Spleen (tissue), 11 donors: Measurements from ENCODE around the gene APBB1IP. TPM values are rescaled to one million over a fixed set of nuclear protein-coding genes. Genes with fewer than 3 reads are reported as not detected.

ENCODE experiments used
- DNase-seq: peaks from one replicate; pipeline ENCODE4 v3.0.0-alpha.2; 2020
- H3K27ac ChIP-seq, 8 donors: fragments of 200-600 bp; sonication (generic) in 7 of 8; 1 replicate in 4 of 8; 2 replicates in 4 of 8; pipeline versions ENCODE4 v1.5.0 to v1.8.0; 2016 to 2021; ENCODE audit warnings: inconsistent platforms in 4 of 8, mild to moderate bottlenecking in 4 of 8, moderate library complexity in 1 of 8
- H3K27me3 ChIP-seq, 7 donors: fragments of 200-600 bp; sonication (generic) in 6 of 7; replicated peaks in 1 of 7; 1 replicate in 4 of 7; 2 replicates in 3 of 7; pipeline versions ENCODE4 v1.5.0 to v1.8.0; 2016 to 2021; ENCODE audit warnings: inconsistent platforms in 3 of 7, mild to moderate bottlenecking in 1 of 7
- H3K36me3 ChIP-seq, 6 donors: fragments of 200-600 bp; sonication (generic) in 5 of 6; 1 replicate in 4 of 6; 2 replicates in 2 of 6; pipeline versions ENCODE4 v1.5.0 to v1.8.0; 2016 to 2021; ENCODE audit warnings: inconsistent platforms in 2 of 6
- H3K4me1 ChIP-seq, 6 donors: fragments of 200-600 bp; sonication (generic) in 5 of 6; 1 replicate in 3 of 6; 2 replicates in 3 of 6; pipeline versions ENCODE4 v1.5.0 to v1.8.0; 2016 to 2021; ENCODE audit warnings: inconsistent platforms in 3 of 6
- H3K4me3 ChIP-seq, 8 donors: fragments of 200-600 bp; sonication (generic) in 7 of 8; 1 replicate in 4 of 8; 2 replicates in 4 of 8; pipeline versions ENCODE4 v1.5.0 to v1.8.0; 2016 to 2021; ENCODE audit warnings: inconsistent platforms in 4 of 8, mild to moderate bottlenecking in 4 of 8, moderate library complexity in 2 of 8
- H3K9me3 ChIP-seq, 8 donors: fragments of 200-600 bp; sonication (generic) in 7 of 8; 1 replicate in 4 of 8; 2 replicates in 4 of 8; pipeline versions ENCODE4 v1.5.0 to v1.8.0; 2016 to 2021; ENCODE audit warnings: inconsistent platforms in 4 of 8
- CTCF ChIP-seq, 11 experiments: fragments of 200-600 bp in 7 of 11; fragments of 450-650 bp in 4 of 11; sonication (generic) in 4 of 11; IDR thresholded peaks in 8 of 11; conservative IDR thresholded peaks in 3 of 11; 1 replicate in 7 of 11; 2 replicates in 4 of 11; pipeline versions ENCODE4 v1.4.0 to v1.8.0; 2016 to 2021; ENCODE audit warnings: antibody characterized with exemption in 11 of 11, inconsistent platforms in 4 of 11, mild to moderate bottlenecking in 1 of 11
- POLR2A ChIP-seq, 3 donors: fragments of 450-650 bp; IDR thresholded peaks; one replicate each; pipeline ENCODE4 v1.5.1; 2017; ENCODE audit warnings: antibody characterized with exemption in 3 of 3, mild to moderate bottlenecking in 1 of 3
- POLR2AphosphoS5 ChIP-seq, 3 donors: sonication (generic); formaldehyde crosslinking; IDR thresholded peaks; one replicate each; pipeline ENCODE4 v1.5.1; 2017; ENCODE audit warnings: antibody characterized with exemption in 3 of 3
- WGBS, 5 donors: extraction: QIAGEN DNeasy Blood & Tissue Kit in 3 of 5; methylation state at CpG; one replicate each; pipeline versions ENCODE4 v1.1.5 to v1.1.7; 2013 to 2018; 5-methylcytosine and 5-hydroxymethylcytosine counted together
- intact Hi-C: fragments of 100-400 bp; cut with DNase I; formaldehyde crosslinking; loops from one replicate; pipeline ENCODE4 v1.15.0; 2023; ENCODE audit warnings: low total_unique reads
- polyA plus RNA-seq, 3 donors: library from polyadenylated mRNA; stranded (reverse); fragments of 200-250 nt; gene quantifications; one replicate each; pipeline ENCODE4 v1.2.1, GENCODE V29; 2013
- total RNA-seq, 7 donors: library from RNA; depleted of rRNA in 3 of 7; stranded (reverse); fragments of >200 nt in 3 of 7; fragmentation: NEBNext Ultra II Directional in 4 of 7; extraction: Animal tissue kit (Norgen Biotek cat#: 25700) in 4 of 7; gene quantifications; one replicate each; pipeline versions ENCODE4 v1.1.0 to v1.2.1, GENCODE V29; 2016 to 2021
- donor health status: healthy with polysubstance abuse.
- donor health status: DM: no; HTN: no; CAD: no; lungs with moderate emphysema.
- donor health status: DM: no; HTN: no; CAD: no.
- donor health status: Bipolar disorder and iron deficiency.
- donor health status: healthy.
- donor health status: DM: no; HTN: no; CAD: no.
- donor health status: DM: yes; HTN: yes; CAD: no.

Gene APBB1IP
- total and polyA plus RNA-seq, 10 donors = 19.7 to 136 (median 79.2) TPM

- Histone ChIP-seq H3K4me3 (no peak overlapping the region), H3K27me3 (no peaks in the 10 kb centered on the region), H3K9me3 (no peaks in the 10 kb centered on the region), H3K4me1 (peaks cover 0 to 11% (median 0%) of the 10 kb centered on the region in 6 donors), H3K27ac (no peak overlapping the region), H3K36me3 (no peaks in the 10 kb centered on the region)
- no peak for DNase-seq
- 89 to 92% (median 91%) methylated on average over 2 of the region's 2 CpGs for WGBS, 5 donors
- intact Hi-C loops = loop anchor here (10.0 kb wide), 1 partner anchor 117 kb away; no protein-coding TSS in a partner anchor
- no peak for TF ChIP-seq POLR2AphosphoS5 (IDR thresholded peaks at IDR 0.05)
- TF ChIP-seq CTCF (IDR thresholded peaks at IDR 0.05 in 8 of 11, conservative IDR thresholded peaks at IDR 0.05 in 3 of 11) = no peak
- no peak for TF ChIP-seq POLR2A (IDR thresholded peaks at IDR 0.05)
These were observed 30.7 kb upstream of the APBB1IP start for GRCh38 chr10:26407406-26407969.

GRCh38 chr10:26408858-26409494 lies 29.2 kb upstream of the APBB1IP start:
- H3K27ac ChIP-seq = no peak overlapping the region
- DNase-seq = no peak
- H3K9me3 ChIP-seq = no peaks in the 10 kb centered on the region
- H3K27me3 ChIP-seq = no peaks in the 10 kb centered on the region
- WGBS, 5 donors = 56 to 67% (median 62%) methylated on average over 5 of the region's 5 CpGs
- H3K4me3 ChIP-seq = no peak overlapping the region
- TF ChIP-seq POLR2AphosphoS5 (IDR thresholded peaks at IDR 0.05) (no peak), CTCF (IDR thresholded peaks at IDR 0.05 in 8 of 11, conservative IDR thresholded peaks at IDR 0.05 in 3 of 11) (no peak), POLR2A (IDR thresholded peaks at IDR 0.05) (no peak)
- H3K36me3 ChIP-seq = no peaks in the 10 kb centered on the region
- intact Hi-C loops = loop anchor here (10.0 kb wide), 1 partner anchor 116 kb away; no protein-coding TSS in a partner anchor
- peaks cover 0 to 14% (median 0%) of the 10 kb centered on the region in 6 donors for H3K4me1 ChIP-seq

GRCh38 chr10:26410356-26410755 lies 27.8 kb upstream of the APBB1IP start:
- Histone ChIP-seq H3K27me3 (no peaks in the 10 kb centered on the region), H3K36me3 (no peaks in the 10 kb centered on the region), H3K4me3 (no peak overlapping the region), H3K4me1 (peaks cover 0 to 14% (median 0%) of the 10 kb centered on the region in 6 donors), H3K9me3 (no peaks in the 10 kb centered on the region), H3K27ac (no peak overlapping the region)
- no peak for DNase-seq
- TF ChIP-seq POLR2AphosphoS5 (IDR thresholded peaks at IDR 0.05) (no peak), CTCF (IDR thresholded peaks at IDR 0.05 in 8 of 11, conservative IDR thresholded peaks at IDR 0.05 in 3 of 11) (no peak), POLR2A (IDR thresholded peaks at IDR 0.05) (no peak)
- intact Hi-C loops = no loop called here
- 78 to 95% (median 83%) methylated on average over 6 of the region's 6 CpGs for WGBS, 5 donors

GRCh38 chr10:26412932-26413331 lies 25.2 kb upstream of the APBB1IP start:
- TF ChIP-seq CTCF (IDR thresholded peaks at IDR 0.05 in 8 of 11, conservative IDR thresholded peaks at IDR 0.05 in 3 of 11) (no peak), POLR2A (IDR thresholded peaks at IDR 0.05) (no peak), POLR2AphosphoS5 (IDR thresholded peaks at IDR 0.05) (no peak)

More at GRCh38 chr10:26412932-26413331, 25.2 kb upstream of the APBB1IP start:
- 28 to 64% (median 50%) methylated on average over 1 of the region's 1 CpG for WGBS, 5 donors
- no peak for DNase-seq
- Histone ChIP-seq H3K4me3 (no peak overlapping the region), H3K27ac (no peak overlapping the region), H3K4me1 (peaks cover 0 to 14% (median 0%) of the 10 kb centered on the region in 6 donors), H3K9me3 (no peaks in the 10 kb centered on the region), H3K36me3 (no peaks in the 10 kb centered on the region), H3K27me3 (no peaks in the 10 kb centered on the region)
- intact Hi-C loops = no loop called here
